Measurements from ENCODE around the gene FLRT2.

- TF ChIP-seq CTCF (IDR thresholded peaks at IDR 0.05; ENCODE audit: low read depth, low read length, poor library complexity, severe bottlenecking) (no peak), EZH2phosphoT487 (IDR thresholded peaks at IDR 0.05; ENCODE audit: borderline replicate concordance, low read length) (no peak)
Measured at GRCh38 chr14:85516239-85517113, 13.5 kb upstream of the FLRT2 start.

Data from DOHH2 (cell line).